ENCODE measurements around the gene DAZ1.
"Not testable (repeated sequence)": the region's sequence is repeated elsewhere in the genome, so short reads cannot be mapped to it uniquely, and the experiment has no call there.

DAZ1 gene, protein sequence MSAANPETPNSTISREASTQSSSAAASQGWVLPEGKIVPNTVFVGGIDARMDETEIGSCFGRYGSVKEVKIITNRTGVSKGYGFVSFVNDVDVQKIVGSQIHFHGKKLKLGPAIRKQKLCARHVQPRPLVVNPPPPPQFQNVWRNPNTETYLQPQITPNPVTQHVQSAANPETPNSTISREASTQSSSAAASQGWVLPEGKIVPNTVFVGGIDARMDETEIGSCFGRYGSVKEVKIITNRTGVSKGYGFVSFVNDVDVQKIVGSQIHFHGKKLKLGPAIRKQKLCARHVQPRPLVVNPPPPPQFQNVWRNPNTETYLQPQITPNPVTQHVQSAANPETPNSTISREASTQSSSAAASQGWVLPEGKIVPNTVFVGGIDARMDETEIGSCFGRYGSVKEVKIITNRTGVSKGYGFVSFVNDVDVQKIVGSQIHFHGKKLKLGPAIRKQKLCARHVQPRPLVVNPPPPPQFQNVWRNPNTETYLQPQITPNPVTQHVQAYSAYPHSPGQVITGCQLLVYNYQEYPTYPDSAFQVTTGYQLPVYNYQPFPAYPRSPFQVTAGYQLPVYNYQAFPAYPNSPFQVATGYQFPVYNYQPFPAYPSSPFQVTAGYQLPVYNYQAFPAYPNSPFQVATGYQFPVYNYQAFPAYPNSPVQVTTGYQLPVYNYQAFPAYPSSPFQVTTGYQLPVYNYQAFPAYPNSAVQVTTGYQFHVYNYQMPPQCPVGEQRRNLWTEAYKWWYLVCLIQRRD

DNA sequence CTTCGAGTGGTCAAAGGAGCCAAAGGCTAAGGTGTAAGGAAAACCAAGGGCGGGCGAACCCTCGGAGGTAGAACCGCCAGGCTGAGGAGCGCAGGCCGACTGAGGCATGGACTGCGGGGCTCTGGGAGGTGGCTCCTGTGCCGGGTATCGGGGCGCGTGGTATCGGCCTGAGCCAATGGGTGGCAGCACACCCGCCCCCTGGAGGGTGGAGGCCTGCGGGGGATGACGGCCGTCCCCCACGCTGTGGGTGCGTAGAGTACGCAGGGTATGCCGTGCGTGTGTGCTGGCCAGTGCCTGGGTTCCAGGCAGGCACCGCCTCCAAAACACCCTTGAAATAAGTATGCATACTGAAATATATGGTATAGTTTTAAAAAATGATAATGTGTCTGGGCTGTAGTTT is at the start of gene DAZ1:
TSS of gene DAZ1 (minus strand) at position 101 of the 400 bp plus-strand sequence. CDS start 208 bp downstream, outside the sequence.
- not testable (repeated sequence) for DNase-seq

DNA sequence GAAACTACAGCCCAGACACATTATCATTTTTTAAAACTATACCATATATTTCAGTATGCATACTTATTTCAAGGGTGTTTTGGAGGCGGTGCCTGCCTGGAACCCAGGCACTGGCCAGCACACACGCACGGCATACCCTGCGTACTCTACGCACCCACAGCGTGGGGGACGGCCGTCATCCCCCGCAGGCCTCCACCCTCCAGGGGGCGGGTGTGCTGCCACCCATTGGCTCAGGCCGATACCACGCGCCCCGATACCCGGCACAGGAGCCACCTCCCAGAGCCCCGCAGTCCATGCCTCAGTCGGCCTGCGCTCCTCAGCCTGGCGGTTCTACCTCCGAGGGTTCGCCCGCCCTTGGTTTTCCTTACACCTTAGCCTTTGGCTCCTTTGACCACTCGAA is 20.4 kb upstream of the DAZ1 start, which contains the start of gene DAZ2:
TSS of gene DAZ2 (plus strand) at position 301 of the 400 bp plus-strand sequence. CDS start 208 bp downstream, outside the sequence.
- not testable (repeated sequence) for DNase-seq

DNA sequence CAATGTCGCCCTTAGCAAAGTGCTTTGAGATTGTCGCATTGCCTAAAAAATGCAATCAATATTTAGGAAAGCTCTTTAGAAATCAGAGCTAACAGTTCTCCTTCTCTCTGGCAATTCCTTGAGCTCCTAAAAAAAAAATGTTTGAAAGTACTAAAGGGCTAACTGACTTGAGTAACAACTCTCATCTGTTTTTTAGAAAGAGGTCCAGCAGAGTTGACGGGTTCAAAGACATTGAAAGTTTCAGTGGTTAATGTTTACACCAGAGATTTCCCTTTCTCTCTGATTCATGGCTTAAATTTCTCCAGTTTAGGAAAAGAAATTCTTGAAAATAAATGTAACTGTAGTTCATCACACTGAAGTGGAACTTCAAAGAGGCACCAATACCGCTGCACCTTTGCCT is 11.9 kb upstream of the DAZ1 start:
- DNase-seq: not testable (repeated sequence)

DNA sequence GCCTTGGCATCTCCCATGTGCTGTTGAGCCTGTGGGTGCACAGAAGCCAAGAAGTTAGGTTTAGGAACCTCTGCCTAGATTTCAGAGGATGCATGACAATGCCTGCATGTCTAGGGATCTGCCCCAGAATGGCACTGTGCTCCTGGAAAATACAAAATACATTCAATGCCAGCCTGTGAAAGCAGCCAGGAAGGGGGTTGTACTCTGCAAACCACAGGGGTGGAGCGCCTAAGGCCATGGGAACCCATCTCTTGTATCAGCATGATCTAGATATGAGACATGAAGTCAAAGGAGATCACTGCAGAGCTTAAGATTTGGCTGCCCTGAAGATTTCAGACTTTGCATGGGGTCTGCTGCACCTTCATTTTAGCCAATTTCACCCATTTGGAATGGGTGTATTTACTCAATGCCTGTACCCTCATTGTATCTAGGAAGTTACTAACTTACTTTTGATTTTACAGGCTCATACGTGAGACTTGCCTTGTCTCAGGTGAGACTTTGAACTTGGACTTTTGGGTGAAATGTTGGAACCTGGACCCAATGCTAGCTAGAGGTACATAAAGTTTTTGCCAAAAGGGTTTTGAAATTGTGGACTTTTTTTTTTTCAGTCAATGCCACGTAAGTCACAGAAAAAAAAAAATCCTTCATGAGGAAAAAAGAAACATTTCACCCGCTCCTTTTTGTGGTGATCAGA is 11.1 kb upstream of the DAZ1 start:
- not testable (repeated sequence) for DNase-seq

DNA sequence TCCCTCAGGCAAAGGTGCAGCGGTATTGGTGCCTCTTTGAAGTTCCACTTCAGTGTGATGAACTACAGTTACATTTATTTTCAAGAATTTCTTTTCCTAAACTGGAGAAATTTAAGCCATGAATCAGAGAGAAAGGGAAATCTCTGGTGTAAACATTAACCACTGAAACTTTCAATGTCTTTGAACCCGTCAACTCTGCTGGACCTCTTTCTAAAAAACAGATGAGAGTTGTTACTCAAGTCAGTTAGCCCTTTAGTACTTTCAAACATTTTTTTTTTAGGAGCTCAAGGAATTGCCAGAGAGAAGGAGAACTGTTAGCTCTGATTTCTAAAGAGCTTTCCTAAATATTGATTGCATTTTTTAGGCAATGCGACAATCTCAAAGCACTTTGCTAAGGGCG is 8.6 kb upstream of the DAZ1 start:
- DNase-seq: not testable (repeated sequence)
